HEK293 (cell line): Measurements from ENCODE around the gene GATC.

Source experiments
- CTCF ChIA-PET: fragments of 350-600 bp; formaldehyde crosslinking; extraction: SDS; loops from one replicate; lab custom pipeline; 2021; ENCODE audit warnings: antibody characterized with exemption; lab: Yijun Ruan, JAX
- POLR2A ChIA-PET: fragments of 300-600 bp; formaldehyde crosslinking; extraction: SDS; loops from one replicate; lab custom pipeline; 2020; ENCODE audit warnings: antibody characterized with exemption, inconsistent platforms; lab: Yijun Ruan, JAX
- H3K27ac ChIP-seq: fragments of 200-500 bp; sonication (Bioruptor generic); 2 replicates; pipeline ENCODE4 v1.5.1; 2014; ENCODE audit warnings: low read depth, low read length, control low read depth, inconsistent platforms; ENCODE audit errors: extremely low read depth
- H3K36me3 ChIP-seq, 2 experiments: fragments of 200-500 bp in 1 of 2; sonication (Bioruptor generic) in 1 of 2; 1 replicate in 1 of 2; 2 replicates in 1 of 2; pipeline ENCODE4 v1.5.1; 2014 to 2017; ENCODE audit warnings: inconsistent platforms in 2 of 2, low read length in 2 of 2; ENCODE audit not compliant: control insufficient read depth in 2 of 2, insufficient read depth in 1 of 2
- H3K4me1 ChIP-seq: fragments of 200-500 bp; sonication (Bioruptor generic); 2 replicates; pipeline ENCODE4 v1.5.1; 2014; ENCODE audit warnings: mild to moderate bottlenecking, low read length, inconsistent platforms; ENCODE audit not compliant: control insufficient read depth, insufficient read depth
- H3K4me3 ChIP-seq: 2 replicates; pipeline ENCODE4 v1.5.1; 2011; ENCODE audit warnings: low read depth, mild to moderate bottlenecking, control low read depth, low read length, moderate library complexity
- H3K9me3 ChIP-seq: fragments of 200-500 bp; sonication (Bioruptor generic); 2 replicates; pipeline ENCODE4 v1.5.1; 2014; ENCODE audit warnings: low read depth, low read length, inconsistent platforms; ENCODE audit not compliant: control insufficient read depth, insufficient read depth
- BCL11A ChIP-seq: fragments of 450-650 bp; formaldehyde crosslinking; IDR thresholded peaks from 2 replicates; pipeline ENCODE4 v1.5.1; 2016; ENCODE audit warnings: low read depth, missing biosample characterization, missing genetic modification characterization
- GFI1B ChIP-seq: fragments of 450-650 bp; formaldehyde crosslinking; IDR thresholded peaks from 2 replicates; pipeline ENCODE4 v1.5.1; 2016; ENCODE audit warnings: missing biosample characterization, missing genetic modification characterization
- KLF9 ChIP-seq: fragments of 450-650 bp; formaldehyde crosslinking; IDR thresholded peaks from 2 replicates; pipeline ENCODE4 v1.5.1; 2016; ENCODE audit warnings: missing biosample characterization, missing genetic modification characterization, low read depth
- MZF1 ChIP-seq: fragments of 450-650 bp; formaldehyde crosslinking; IDR thresholded peaks from 2 replicates; pipeline ENCODE4 v1.5.1; 2017; ENCODE audit warnings: missing biosample characterization, missing genetic modification characterization, borderline replicate concordance
- PATZ1 ChIP-seq: fragments of 450-650 bp; formaldehyde crosslinking; IDR thresholded peaks from 2 replicates; pipeline ENCODE4 v1.5.1; 2016; ENCODE audit warnings: missing biosample characterization, missing genetic modification characterization
- SCRT1 ChIP-seq: fragments of 450-650 bp; formaldehyde crosslinking; IDR thresholded peaks from 2 replicates; pipeline ENCODE4 v1.5.1; 2016; ENCODE audit warnings: missing biosample characterization, missing genetic modification characterization, borderline replicate concordance
- YY1 ChIP-seq: fragments of 450-650 bp; formaldehyde crosslinking; IDR thresholded peaks from 2 replicates; pipeline ENCODE4 v1.5.1; 2018; ENCODE audit warnings: missing biosample characterization, missing genetic modification characterization
- ZBTB17 ChIP-seq: fragments of 450-650 bp; formaldehyde crosslinking; IDR thresholded peaks from 2 replicates; pipeline ENCODE4 v1.5.1; 2016; ENCODE audit warnings: missing biosample characterization, missing genetic modification characterization
- ZBTB21 ChIP-seq: fragments of 450-650 bp; formaldehyde crosslinking; IDR thresholded peaks from 2 replicates; pipeline ENCODE4 v1.5.1; 2017; ENCODE audit warnings: missing biosample characterization, missing genetic modification characterization
- ZBTB49 ChIP-seq: fragments of 450-650 bp; formaldehyde crosslinking; IDR thresholded peaks from 2 replicates; pipeline ENCODE4 v1.5.1; 2016; ENCODE audit warnings: missing biosample characterization, missing genetic modification characterization, low read depth
- ZNF2 ChIP-seq: fragments of 450-650 bp; formaldehyde crosslinking; IDR thresholded peaks from 2 replicates; pipeline ENCODE4 v1.5.1; 2016; ENCODE audit warnings: missing biosample characterization, missing genetic modification characterization
- ZNF416 ChIP-seq: fragments of 450-650 bp; formaldehyde crosslinking; IDR thresholded peaks from 2 replicates; pipeline ENCODE4 v1.5.1; 2016; ENCODE audit warnings: missing biosample characterization, missing genetic modification characterization
- ZNF423 ChIP-seq: fragments of 450-650 bp; formaldehyde crosslinking; IDR thresholded peaks from 2 replicates; pipeline ENCODE4 v1.5.1; 2016; ENCODE audit warnings: missing biosample characterization, missing genetic modification characterization
- ZNF473 ChIP-seq: fragments of 450-650 bp; formaldehyde crosslinking; IDR thresholded peaks from 2 replicates; pipeline ENCODE4 v1.5.1; 2017; ENCODE audit warnings: missing biosample characterization, missing genetic modification characterization
- ZNF548 ChIP-seq: fragments of 450-650 bp; formaldehyde crosslinking; IDR thresholded peaks from 2 replicates; pipeline ENCODE4 v1.5.1; 2016; ENCODE audit warnings: missing biosample characterization, missing genetic modification characterization
- ZNF596 ChIP-seq: fragments of 450-650 bp; IDR thresholded peaks from 2 replicates; pipeline ENCODE4 v1.5.0; 2018; ENCODE audit warnings: missing biosample characterization, mild to moderate bottlenecking, missing genetic modification characterization, moderate library complexity
- ZNF600 ChIP-seq: fragments of 450-650 bp; formaldehyde crosslinking; IDR thresholded peaks from 2 replicates; pipeline ENCODE4 v1.5.1; 2016; ENCODE audit warnings: missing biosample characterization, missing genetic modification characterization
- ZNF629 ChIP-seq: fragments of 450-650 bp; formaldehyde crosslinking; IDR thresholded peaks from 2 replicates; pipeline ENCODE4 v1.5.1; 2017; ENCODE audit warnings: missing biosample characterization, missing genetic modification characterization
- ZNF837 ChIP-seq: fragments of 450-650 bp; formaldehyde crosslinking; IDR thresholded peaks from 2 replicates; pipeline ENCODE4 v1.5.1; 2016; ENCODE audit warnings: missing biosample characterization, missing genetic modification characterization
- ZNF843 ChIP-seq: fragments of 450-650 bp; formaldehyde crosslinking; IDR thresholded peaks from 2 replicates; pipeline ENCODE4 v1.5.1; 2016; ENCODE audit warnings: missing biosample characterization, missing genetic modification characterization
- ZSCAN16 ChIP-seq: fragments of 450-650 bp; formaldehyde crosslinking; IDR thresholded peaks from 2 replicates; pipeline ENCODE4 v1.5.1; 2016; ENCODE audit warnings: missing biosample characterization, missing genetic modification characterization
- TF ChIP-seq, protein P1 (sequence below): fragments of 450-650 bp; formaldehyde crosslinking; IDR thresholded peaks from 2 replicates; pipeline ENCODE4 v1.5.1; 2017; ENCODE audit warnings: missing biosample characterization, missing genetic modification characterization
- TF ChIP-seq, protein P2 (sequence below): fragments of 450-650 bp; formaldehyde crosslinking; IDR thresholded peaks from 2 replicates; pipeline ENCODE4 v1.5.1; 2016; ENCODE audit warnings: missing biosample characterization, missing genetic modification characterization
- TF ChIP-seq, protein P3 (sequence below): fragments of 450-650 bp; formaldehyde crosslinking; IDR thresholded peaks from 2 replicates; pipeline ENCODE4 v1.5.1; 2016; ENCODE audit warnings: missing biosample characterization, missing genetic modification characterization
- TF ChIP-seq, protein P4 (sequence below): fragments of 450-650 bp; formaldehyde crosslinking; IDR thresholded peaks from 2 replicates; pipeline ENCODE4 v1.5.1; 2016; ENCODE audit warnings: missing biosample characterization, missing genetic modification characterization

GATC gene

GRCh38 chr12:120399531-120399930, 46.7 kb upstream of the GATC start:
- no peaks in the 10 kb centered on the region for H3K36me3 ChIP-seq
- no peak overlapping the region for H3K4me3 ChIP-seq
- TF ChIP-seq, protein P1, sequence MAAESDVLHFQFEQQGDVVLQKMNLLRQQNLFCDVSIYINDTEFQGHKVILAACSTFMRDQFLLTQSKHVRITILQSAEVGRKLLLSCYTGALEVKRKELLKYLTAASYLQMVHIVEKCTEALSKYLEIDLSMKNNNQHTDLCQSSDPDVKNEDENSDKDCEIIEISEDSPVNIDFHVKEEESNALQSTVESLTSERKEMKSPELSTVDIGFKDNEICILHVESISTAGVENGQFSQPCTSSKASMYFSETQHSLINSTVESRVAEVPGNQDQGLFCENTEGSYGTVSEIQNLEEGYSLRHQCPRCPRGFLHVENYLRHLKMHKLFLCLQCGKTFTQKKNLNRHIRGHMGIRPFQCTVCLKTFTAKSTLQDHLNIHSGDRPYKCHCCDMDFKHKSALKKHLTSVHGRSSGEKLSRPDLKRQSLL (tag by site-specific recombination), result no peak
- TF ChIP-seq SCRT1 (tag by site-specific recombination) (no peak), ZBTB49 (tag by site-specific recombination) (no peak), BCL11A (tag by site-specific recombination) (no peak), ZNF629 (tag by site-specific recombination) (no peak), ZNF416 (tag by site-specific recombination) (no peak), ZNF600 (tag by site-specific recombination) (no peak), ZNF843 (tag by site-specific recombination) (no peak), MZF1 (tag by site-specific recombination) (no peak)
- TF ChIP-seq, protein P2, sequence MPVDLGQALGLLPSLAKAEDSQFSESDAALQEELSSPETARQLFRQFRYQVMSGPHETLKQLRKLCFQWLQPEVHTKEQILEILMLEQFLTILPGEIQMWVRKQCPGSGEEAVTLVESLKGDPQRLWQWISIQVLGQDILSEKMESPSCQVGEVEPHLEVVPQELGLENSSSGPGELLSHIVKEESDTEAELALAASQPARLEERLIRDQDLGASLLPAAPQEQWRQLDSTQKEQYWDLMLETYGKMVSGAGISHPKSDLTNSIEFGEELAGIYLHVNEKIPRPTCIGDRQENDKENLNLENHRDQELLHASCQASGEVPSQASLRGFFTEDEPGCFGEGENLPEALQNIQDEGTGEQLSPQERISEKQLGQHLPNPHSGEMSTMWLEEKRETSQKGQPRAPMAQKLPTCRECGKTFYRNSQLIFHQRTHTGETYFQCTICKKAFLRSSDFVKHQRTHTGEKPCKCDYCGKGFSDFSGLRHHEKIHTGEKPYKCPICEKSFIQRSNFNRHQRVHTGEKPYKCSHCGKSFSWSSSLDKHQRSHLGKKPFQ (tag by site-specific recombination), result no peak
- TF ChIP-seq, protein P3, sequence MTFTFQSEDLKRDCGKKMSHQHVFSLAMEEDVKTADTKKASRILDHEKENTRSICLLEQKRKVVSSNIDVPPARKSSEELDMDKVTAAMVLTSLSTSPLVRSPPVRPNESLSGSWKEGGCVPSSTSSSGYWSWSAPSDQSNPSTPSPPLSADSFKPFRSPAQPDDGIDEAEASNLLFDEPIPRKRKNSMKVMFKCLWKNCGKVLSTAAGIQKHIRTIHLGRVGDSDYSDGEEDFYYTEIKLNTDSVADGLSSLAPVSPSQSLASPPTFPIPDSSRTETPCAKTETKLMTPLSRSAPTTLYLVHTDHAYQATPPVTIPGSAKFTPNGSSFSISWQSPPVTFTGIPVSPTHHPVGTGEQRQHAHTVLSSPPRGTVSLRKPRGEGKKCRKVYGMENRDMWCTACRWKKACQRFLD (tag by site-specific recombination), result no peak
- TF ChIP-seq, protein P4, sequence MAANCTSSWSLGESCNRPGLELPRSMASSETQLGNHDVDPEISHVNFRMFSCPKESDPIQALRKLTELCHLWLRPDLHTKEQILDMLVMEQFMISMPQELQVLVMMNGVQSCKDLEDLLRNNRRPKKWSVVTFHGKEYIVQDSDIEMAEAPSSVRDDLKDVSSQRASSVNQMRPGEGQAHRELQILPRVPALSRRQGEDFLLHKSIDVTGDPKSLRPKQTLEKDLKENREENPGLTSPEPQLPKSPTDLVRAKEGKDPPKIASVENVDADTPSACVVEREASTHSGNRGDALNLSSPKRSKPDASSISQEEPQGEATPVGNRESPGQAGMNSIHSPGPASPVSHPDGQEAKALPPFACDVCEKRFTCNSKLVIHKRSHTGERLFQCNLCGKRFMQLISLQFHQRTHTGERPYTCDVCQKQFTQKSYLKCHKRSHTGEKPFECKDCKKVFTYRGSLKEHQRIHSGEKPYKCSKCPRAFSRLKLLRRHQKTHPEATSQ (tag by site-specific recombination), result no peak
- no peak overlapping the region for H3K27ac ChIP-seq
- ChIA-PET POLR2A (no interaction called here), CTCF (interaction anchor here (0.6 kb wide), 2 partner anchors 97 to 609 kb away, joined by 3 read pairs; no protein-coding TSS in a partner anchor)
- H3K4me1 ChIP-seq, result peaks cover 3% of the 10 kb centered on the region; the same call in 1 of the 2 replicates
- no peaks in the 10 kb centered on the region for H3K9me3 ChIP-seq

DNA sequence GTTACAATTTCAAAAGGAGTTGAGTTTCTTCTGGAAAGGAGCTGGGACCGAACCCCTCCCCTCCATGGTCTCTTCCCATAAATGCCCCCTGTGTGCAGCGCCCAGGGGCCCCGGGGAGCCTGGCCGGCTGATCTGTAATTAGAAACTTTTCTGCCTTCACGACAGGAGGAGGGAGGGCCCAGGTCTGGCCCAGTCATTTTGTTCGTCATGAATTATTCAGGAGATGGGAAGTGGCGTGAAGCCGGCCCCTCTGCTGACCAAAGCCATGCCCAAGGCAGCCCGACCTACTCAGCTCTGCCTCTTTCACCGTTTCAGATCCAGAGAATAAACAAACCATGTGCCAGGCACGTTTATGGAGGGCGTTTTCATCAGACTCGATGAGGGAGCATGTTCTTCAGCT, 44.0 kb upstream of the GATC start:
- Histone ChIP-seq H3K4me1 (peaks cover 3% of the 10 kb centered on the region; the same call in 1 of the 2 replicates), H3K36me3 (no peaks in the 10 kb centered on the region), H3K4me3 (no peak overlapping the region), H3K9me3 (no peaks in the 10 kb centered on the region), H3K27ac (peak overlapping the region; percentile 25; the same call in 1 of the 2 replicates)
- POLR2A ChIA-PET, result interaction anchor here (0.6 kb wide), 1 partner anchor 29 kb away, joined by 6 read pairs; no protein-coding TSS in a partner anchor
- CTCF ChIA-PET, result interaction anchor here (0.7 kb wide), 1 partner anchor 33 kb away, joined by 3 read pairs; no protein-coding TSS in a partner anchor
- peak; percentile 77 for TF ChIP-seq ZNF423 (tag by site-specific recombination)
- TF ChIP-seq ZSCAN16 (tag by site-specific recombination), result no peak
- TF ChIP-seq ZBTB21 (tag by site-specific recombination), result no peak
- TF ChIP-seq KLF9 (tag by site-specific recombination), result no peak
- TF ChIP-seq ZBTB17, result 0 out of 2 replicates have a peak, but pooled peaks have one; percentile 14
- no peak for TF ChIP-seq GFI1B
- 0 out of 2 replicates have a peak, but pooled peaks have one; percentile 27 for TF ChIP-seq PATZ1 (tag by site-specific recombination)
- no peak for TF ChIP-seq ZNF837
- TF ChIP-seq YY1 (tag by site-specific recombination), result no peak
- TF ChIP-seq ZNF629 (tag by site-specific recombination), result no peak
- TF ChIP-seq ZNF473 (tag by site-specific recombination), result no peak
- TF ChIP-seq ZNF2 (tag by site-specific recombination), result no peak
- TF ChIP-seq ZNF596 (tag by site-specific recombination), result no peak
- TF ChIP-seq ZNF548, result no peak
